NCI-H2107 treated with DMSO at 0.1 percent for 48 hours (cell line): ENCODE measurements around the gene MYF6.
A peak's percentile ranks its signal among the peaks of the same experiment; 100 is the strongest.
"Not testable (repeated sequence)": the region's sequence is repeated elsewhere in the genome, so short reads cannot be mapped to it uniquely, and the experiment has no call there.

ENCODE experiments used
- DNase-seq: peaks from one replicate; lab custom pipeline; 2025; ENCODE audit not compliant: unreplicated experiment; lab: John Stamatoyannopoulos, UW

The MYF6 gene

DNA sequence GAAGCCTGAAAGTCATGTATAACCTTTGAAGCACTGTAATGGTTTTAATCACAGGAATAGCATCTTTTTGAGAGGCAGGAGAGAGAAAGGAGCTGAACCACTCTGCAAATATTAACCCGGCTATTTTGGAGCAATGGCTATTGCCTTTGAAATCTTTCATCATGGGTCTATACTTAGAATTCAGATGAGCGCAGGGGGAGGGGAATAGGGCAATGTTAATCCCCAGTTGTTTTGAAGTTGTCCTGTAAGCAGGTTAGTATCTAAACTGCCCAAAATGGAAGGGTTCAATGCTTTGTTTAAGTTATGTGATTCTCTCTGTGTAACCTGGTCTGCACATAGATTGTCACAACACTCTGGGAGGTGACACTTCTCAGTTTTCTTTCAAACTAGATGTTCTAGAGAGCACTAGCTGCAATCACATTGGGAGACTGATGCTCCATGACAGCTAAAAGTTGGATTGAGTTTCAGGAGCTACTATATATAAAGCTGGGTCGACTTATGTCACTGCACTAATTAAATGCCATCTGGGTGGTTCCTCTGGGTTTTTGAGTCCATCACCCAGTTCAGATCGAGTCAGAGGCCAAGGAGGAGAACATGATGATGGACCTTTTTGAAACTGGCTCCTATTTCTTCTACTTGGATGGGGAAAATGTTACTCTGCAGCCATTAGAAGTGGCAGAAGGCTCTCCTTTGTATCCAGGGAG is at the start of gene MYF6:
TSS of gene MYF6 (plus strand) at position 509 of the 704 bp plus-strand sequence. CDS start at position 595, 86 bp downstream.
- DNase-seq = no peak

- DNase-seq = no peak
Measured at GRCh38 chr12:80659512-80660063, 47.8 kb upstream of the MYF6 start.

- DNase-seq = no peak
Measured at GRCh38 chr12:80662586-80662985, 44.8 kb upstream of the MYF6 start.

DNA sequence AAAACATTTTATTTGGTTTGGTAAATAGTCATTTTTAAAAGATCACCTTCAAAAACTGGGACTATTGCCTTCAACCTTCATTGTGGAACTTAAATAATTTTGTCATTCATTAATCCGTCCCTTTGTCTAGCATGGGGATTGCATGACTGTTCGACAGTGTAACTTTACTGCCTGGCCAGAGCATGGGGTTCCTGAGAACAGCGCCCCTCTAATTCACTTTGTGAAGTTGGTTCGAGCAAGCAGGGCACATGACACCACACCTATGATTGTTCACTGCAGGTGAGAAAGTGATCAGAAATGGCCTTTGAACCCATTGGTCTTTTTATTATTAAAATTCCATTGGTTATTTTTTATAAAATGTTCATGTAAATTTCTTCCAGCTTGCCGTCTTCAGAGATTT is 37.2 kb upstream of the MYF6 start:
- DNase-seq = no peak

- not testable (repeated sequence) for DNase-seq
Measured at GRCh38 chr12:80676042-80676636, 31.3 kb upstream of the MYF6 start.

DNA sequence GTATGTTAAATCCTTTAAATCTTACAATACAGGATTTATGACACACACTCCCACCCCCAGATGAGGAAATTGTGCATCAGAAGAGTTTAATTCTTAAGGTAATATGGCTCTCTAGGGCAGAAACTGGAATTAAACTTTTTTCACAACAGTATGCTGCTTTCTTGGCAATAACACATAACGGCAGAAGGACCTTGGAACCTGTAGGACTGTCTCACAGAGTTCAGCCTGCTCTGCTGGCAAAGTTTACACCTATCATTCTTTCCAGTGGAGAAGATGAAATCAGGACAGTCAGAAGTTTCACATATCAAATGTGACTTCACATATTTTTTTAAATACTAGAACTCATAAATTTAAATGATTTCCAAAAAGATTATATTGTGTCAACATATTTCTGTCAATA is 30.6 kb upstream of the MYF6 start:
- no peak for DNase-seq

DNA sequence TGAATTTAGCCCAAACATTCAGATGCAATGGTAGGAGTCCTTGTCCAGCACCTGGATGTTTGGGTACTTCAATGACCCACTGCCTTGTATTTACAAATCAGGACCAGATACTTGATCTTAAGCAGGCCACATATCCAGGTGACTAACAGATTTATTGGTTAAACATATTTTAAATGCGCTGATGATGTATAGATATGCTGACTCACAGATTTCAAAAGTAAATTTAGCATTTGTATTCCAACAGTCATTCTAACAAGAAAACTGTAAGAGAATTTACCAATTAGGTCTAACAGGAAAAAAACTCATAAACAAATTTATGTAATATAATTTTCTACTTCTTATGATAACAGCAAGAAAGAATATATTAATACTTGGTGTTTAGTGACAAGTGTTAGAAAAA is 29.4 kb upstream of the MYF6 start:
- DNase-seq = no peak

DNA sequence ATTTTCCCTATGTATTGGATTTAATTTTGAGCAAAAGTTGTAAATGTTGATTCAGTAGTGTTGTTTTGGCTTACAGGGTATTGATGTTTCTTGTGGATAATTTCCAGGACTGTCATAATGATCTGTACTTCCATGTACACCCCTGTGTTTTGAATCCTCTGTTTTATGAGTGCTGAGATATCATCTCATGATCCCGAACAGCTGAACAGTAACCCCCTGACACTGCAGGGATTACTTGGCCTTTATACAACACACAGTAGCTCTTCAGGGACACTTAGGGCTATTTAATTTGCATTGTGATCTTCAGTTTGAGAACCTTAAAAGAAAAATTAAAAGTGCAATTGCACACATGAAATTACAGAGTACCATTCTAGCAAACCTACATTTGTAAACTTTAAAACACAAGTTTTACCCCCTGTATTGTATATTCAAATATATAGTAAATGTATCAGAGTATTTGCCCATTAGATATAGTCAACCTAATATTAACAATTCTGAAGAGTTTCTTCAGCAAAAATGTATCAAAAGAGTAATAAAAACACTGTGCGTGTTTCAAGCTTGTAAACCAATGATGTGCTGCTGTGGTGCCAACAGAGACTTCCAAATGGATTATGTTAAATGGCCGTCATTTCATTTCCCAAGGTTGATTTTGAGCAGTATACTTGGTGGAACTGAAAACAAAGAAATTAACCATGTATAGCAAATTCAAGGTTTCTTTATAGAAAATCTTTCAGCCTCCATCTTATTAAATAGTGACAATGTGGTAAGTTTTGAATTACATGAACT is 27.9 kb upstream of the MYF6 start:
- DNase-seq = no peak

- DNase-seq = no peak
Measured at GRCh38 chr12:80681287-80681686, 26.1 kb upstream of the MYF6 start.

GRCh38 chr12:80681786-80682185 is 25.6 kb upstream of the MYF6 start:
- no peak for DNase-seq

GRCh38 chr12:80684077-80684495 is 23.3 kb upstream of the MYF6 start:
- DNase-seq = no peak

- no peak for DNase-seq
Measured at GRCh38 chr12:80690090-80690489, 17.3 kb upstream of the MYF6 start.

- no peak for DNase-seq
Measured at GRCh38 chr12:80690513-80690912, 16.9 kb upstream of the MYF6 start.

DNA sequence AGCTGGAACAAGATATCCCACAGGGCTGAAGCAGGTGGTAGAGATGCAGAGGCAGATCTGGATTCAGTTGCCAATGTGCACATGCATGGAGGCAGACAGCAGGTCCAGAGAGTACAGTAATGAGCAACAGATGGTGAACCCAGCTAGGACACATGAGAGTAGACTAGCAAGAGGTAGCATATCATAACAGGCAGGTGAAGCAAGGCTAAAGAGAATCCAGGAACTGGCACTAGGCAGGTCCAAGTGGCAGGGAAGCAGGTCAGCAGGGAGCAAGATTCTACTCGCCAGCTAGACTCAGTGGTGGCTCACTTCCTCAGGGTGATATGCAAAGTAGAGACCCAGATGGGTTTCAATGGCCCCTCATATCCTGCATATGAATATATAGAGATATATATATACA is 15.3 kb upstream of the MYF6 start:
- DNase-seq = no peak

- DNase-seq = no peak
Measured at GRCh38 chr12:80697270-80697887, 10.1 kb upstream of the MYF6 start.

GRCh38 chr12:80698256-80698655 is 9.2 kb upstream of the MYF6 start:
- DNase-seq = no peak

DNA sequence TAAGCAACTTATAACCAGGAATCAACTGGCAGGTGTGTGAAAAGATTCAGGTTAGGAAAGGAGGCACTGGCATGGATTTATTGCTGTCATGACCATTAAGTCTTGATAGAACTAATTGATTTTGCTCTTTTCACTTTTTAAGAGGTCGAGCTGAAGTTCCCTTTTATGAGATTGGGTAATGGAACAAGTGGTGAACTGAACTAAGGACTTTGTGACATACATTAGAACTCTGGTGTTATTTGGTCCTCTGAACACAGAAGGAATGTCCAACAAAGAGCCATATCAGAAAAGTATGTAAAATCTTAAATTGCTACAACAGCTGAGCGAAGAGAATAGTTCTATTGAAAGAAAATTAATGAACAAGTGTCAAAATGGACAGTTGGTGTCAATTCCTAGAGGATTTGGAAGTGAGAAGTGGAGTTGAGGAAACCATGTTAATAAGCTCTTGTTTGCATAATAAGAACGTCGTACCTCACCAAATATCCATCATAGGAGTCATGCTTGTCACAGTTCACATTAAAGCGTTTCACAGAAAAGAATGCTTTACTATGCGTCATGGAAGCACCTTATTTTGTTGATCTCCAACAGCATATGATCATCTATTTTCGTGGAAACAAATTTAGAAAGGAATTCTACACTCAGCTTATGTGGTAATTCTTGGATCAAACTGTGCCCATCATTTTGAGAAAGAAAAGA is 8.4 kb upstream of the MYF6 start:
- no peak for DNase-seq

GRCh38 chr12:80700327-80700726 is 7.1 kb upstream of the MYF6 start:
- DNase-seq = no peak

- DNase-seq = no peak
Measured at GRCh38 chr12:80701388-80701787, 6.0 kb upstream of the MYF6 start.

- DNase-seq = peak; percentile 87
Measured at GRCh38 chr12:80702889-80703805, 4.3 kb upstream of the MYF6 start.
